ENCODE measurements around the gene ASPSCR1.

Gene ASPSCR1

DNA sequence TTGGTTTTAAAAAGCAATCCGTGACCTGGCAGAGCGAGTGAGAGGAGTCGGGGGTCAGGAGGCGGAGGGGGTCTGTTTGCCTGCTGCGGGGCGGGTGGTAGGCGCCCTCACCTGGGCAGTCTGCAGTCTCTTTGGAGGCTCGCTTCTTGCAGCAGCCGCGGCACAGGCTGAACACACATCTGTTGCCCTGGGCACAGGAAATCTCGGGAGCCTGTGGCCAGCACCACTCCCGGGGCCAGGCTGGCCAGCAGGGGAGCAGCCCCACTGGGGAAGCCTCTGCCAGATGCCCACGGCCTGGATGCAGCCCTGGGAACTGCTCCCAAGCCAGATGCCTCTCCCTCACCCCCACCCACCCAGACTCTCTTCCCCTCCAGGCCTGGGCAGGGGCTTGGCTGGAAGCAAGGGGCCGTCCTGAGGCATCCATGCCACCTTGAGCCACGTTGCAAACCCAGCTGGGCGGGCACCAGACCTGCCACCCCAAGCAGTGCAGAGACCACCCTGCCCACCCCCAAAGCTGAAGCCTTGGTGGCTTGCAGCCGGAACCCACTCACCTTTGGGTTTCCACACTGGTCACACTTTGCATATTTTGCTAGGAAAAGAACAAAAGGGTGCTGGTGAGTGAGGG is 80.9 kb downstream of the ASPSCR1 start:
- no peak for DNase-seq

DNA sequence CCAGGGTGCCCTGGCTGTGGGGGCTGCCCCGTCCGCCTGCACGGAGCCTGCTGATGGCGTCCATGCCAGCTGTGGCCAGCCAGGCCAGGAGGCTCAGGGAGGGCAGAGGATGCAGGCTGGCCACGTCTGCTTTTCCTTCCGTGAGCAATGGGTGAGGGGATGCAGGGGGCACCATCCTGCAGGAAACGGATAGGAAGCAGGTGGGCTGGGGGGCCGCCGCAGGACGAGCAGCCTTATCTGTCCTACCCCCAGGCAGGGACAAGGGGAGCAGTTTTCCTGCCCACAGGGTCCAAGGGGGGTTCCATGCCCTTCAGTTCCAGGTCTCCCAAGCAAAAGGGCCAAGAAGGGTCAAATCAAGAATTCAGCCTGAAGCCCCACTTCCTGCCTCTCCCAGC is 81.4 kb downstream of the ASPSCR1 start:
- DNase-seq, result no peak

DNA sequence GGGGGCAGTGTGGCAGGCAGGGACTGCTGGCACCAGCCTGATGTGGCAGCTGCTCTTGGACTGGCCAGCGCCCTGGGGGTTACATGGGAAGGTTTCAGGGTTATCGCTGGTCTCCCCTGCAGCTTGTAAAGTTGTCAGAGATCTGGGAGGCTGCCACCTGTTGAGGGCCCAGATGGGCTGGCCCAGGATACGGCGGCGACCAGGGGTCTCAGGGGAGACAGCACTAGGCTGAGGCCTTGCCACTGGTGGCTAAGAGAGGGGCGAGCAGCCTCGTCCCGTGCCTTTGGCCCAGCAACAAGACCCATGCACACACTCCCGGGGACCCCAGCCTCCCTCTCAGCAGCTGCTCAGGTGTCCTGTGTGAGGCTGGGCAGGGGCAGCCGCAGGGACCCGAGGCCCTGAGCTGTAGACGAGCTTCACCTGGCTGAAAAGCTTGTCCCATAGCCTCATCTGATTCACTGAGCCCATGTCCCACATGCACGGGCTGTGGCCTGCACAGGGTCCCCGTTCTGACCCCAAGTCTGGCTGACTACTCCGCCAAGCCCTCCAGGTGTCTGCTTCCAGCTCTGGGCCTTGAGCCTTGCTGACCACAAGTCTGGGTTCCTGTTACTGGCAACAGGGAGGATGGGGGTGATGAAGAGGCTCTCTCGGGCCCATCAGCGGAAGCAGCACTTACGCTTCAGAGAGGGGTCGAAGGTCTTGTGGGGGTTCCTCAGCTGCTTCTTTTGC is 82.0 kb downstream of the ASPSCR1 start:
- DNase-seq, result no peak

DNA sequence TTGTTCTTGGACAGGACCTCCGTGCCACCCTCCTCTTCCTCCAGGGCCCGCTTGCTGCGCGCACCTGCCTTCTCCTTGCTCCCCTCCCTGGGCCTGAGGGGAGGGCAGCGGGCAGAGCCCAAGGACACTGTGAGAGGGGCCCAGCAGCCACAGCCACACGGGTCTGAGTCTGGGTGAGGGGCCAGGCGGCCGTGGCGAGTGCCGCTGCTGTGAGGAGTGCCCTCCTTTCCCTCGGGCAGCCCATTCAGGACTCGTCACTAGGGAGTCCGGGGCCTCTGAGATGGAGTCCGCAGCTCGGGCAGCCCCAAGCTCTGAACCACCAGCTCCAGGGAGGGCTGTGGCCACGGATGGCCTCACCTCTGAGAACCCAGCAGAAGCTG is 82.6 kb downstream of the ASPSCR1 start:
- DNase-seq, result no peak

DNA sequence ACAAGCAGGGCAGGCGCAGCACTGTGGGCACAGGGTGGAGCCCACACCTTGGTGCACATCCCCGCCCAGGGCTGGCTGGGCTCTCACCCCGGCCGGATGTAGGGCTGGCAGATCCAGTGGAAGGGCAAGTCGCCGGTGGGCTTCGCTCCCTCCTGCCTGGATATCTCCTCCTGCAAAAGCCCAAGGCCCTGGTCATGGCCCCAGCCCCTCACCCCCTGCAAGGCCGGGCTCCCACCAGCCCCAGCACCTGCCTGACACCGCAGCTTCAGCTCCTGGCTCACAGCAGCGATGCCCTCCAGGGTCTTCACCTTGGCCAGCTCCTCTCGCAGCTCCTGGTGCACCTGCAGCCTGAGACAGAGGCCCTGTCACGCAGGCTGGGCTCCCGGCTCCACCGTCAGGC is 83.2 kb downstream of the ASPSCR1 start:
- DNase-seq, result no peak

DNA sequence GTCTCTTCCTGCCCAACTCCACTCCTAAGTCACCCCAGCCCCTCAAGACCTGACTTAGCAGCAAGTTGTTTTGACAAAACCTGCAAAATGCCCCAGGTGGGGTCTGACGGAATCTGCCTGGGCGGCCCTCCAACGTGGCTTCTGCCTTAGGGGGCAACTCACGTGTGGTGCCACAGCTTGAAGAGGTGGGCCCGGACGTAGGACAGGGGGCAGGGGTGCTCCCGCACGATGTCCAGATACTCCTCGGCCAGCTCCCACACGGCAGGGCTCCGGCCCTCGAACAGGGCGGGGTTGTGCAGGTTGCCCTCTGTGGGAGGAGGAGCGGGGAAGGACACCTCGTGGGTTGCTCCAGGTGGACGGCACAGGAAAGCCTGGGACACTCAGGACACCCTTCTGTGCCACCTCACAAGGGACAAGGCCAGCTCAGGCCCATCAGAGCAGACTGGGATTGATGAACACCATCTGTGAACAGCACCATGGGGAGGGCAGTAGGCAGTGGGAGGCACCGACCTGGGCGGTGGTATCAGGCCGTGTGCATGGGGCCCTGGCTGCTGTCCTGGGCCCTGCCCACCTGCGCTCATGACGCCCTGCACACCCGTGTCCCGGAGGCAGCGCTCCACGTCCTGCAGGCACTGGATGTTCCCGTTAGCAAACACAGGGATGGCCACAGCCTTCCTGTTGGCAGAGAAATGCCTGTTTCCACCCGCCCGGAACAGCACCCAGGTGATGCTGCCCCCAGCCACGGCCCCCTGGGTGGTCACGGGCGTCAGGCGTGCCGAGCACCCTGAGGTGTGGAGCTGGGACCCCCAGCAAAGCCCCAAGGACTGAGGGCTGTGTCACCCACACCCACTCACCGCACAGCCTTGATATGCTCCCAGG is 83.9 kb downstream of the ASPSCR1 start:
- no peak for DNase-seq

DNA sequence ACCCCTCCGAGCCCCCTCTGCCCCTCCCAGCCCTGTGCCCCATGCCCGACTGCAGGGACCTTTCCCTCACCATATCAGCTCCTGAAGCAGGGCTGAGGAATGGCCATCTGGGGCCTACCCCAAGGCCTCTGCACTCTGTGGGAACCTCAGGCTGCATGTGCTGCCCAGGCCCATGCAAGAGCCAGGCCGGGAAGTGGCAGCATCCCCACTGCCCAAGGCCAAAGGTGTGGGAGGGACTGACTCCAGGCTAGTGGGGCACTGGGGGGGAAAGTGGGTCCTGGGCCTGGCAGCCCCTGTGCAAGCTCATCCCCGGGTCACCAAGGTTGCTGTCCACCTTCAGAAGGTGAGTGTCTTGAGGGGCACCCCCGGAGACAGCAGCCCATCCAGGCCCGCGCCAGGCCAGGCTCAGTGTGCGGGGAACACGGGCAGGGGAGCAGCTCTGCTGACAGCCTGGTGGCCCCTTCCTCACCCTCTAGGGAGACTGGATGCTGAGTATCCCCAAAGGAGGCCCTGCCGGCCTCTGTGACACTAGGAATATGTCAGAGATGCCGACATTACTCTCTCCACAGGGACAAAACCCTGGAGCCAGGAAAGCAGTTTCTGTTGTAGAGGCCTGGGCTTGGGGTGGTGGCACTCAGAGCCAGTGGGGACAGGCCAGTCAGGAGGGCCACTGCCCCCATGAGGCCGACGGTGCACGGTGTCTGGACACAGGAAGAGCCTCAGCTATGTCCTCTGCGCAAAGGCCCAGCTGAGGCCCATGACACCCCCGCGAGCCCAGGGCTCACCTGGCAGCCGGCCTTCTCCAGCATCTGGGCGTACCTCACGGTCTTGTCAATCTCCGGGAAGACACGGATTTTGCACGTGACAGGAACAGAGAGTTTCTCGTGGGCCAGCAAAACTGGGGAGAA is 84.9 kb downstream of the ASPSCR1 start:
- DNase-seq, result no peak

DNA sequence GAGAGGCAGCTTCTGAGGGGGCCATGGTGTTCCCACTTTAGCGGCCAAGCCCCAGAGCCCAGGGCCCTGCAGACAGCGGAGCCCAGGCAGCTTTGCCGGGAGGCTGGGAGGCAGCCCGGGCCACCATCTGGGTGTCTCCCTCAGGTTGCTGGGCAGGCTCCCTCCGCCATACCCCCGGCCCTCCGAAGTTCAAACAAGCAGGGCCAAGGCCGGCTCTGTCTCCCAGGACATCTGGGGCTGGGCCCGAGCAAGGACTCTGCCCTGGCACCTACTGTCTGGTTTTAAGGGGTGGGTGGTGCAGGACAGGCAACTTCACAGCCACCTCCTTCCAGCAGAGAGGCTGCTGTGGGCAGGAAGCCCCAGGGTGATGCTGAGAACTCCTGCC is 85.5 kb downstream of the ASPSCR1 start:
- no peak for DNase-seq

DNA sequence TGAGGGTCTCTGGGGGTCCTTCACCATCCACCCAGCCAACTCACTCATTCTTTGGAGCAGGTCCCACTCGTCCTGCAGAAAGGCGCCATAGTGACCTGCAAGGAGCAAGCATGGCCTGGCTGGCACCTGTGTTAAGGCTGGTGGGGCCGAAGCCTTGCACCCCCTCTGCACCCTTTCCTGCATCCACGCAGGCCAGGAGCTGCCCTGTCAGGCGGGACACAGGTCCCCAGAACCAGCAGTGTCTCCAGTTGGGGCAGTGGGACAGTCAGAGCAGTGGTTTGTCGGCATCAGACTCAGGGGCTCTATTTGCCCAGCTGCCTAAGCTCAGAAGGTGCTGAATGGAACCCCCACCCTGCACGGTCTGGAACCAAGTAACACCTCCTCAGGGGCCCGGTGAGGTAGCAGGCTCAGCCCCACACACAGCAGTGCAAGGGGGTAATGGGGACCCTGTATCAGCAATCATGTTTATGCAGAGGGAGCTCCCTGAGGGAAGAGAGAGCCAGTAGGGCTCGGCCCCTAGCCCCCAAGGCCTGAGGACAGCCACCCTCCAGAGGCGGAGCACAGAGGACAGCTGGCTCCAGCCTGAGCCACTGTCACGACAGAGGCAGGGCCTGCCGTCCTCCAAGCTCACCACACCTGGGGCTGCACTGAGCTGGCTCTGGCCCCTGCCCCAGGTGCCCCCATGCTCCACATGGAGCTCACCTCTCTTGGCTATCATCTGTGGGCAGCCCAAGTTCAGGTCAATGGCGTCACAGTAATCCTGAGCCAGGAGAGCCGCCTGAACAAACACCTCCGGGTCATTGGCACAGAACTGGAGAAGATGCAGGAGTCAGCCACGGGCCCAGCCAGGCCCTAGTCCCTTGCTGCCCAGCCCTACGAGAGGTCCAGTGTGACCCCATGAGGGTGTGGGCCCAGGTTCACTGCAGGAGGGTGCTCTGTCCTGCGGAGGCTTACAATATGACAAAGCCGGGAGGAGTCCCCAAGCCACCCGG is 86.3 kb downstream of the ASPSCR1 start:
- no peak for DNase-seq

DNA sequence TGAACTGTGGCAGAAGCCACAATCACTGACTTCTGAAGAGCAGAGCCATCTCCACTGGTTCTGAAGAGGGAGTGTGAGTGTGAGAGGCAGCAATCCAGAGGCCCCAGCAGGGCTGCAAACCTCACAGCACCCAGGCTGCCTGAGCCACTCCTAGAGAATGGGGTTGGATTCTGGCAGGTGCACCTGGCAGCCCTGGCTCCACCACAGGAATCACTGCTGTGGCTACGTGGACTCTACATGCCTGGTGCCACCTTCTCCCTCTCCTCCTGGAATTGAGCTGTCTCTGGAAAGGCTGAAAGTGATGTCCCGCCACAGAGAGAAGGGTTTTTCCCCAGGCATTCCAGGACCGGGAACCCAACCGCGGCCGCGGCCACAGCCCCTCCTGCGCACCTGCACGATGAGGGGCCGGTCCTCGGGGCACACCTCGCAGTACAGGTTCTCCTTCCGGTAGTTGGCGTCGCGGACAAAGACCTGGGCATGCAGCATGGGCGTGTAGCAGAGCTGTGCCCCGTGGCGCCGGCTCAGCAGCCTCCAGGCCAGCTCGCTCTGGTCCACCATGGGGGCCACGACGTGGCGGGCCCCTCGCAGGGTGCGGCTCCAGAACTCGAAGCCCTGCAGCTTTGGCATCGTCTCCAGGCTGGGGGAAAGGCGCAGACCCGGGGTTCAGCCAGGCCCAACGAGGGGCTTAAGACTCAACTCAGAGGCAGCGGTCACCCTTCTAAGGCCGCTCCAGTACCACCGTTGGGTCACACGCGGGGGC is 87.2 kb downstream of the ASPSCR1 start:
- no peak for DNase-seq

DNA sequence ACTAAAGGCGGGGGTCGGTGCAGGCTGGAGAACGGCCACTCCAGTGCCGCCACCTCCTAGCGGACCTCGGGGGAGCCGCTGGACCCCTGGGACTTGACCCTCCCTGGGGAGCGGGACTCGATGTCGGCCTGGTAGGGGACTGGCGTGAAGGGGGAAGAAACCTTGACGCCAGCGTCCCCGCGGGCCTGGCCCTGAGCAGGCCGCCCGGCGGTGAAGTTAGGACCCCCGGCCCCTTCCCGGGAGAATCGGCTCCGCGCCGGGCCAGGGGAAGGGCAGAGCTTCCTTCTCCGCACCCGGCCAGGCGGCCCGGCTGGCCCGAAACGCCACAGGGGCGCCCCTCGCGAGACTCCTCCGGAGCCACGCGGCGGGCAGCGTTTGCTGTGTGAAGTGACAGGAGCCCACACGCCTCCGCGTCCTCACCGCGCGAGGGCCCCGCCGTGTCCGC is 87.8 kb downstream of the ASPSCR1 start:
- DNase-seq, result no peak

DNA sequence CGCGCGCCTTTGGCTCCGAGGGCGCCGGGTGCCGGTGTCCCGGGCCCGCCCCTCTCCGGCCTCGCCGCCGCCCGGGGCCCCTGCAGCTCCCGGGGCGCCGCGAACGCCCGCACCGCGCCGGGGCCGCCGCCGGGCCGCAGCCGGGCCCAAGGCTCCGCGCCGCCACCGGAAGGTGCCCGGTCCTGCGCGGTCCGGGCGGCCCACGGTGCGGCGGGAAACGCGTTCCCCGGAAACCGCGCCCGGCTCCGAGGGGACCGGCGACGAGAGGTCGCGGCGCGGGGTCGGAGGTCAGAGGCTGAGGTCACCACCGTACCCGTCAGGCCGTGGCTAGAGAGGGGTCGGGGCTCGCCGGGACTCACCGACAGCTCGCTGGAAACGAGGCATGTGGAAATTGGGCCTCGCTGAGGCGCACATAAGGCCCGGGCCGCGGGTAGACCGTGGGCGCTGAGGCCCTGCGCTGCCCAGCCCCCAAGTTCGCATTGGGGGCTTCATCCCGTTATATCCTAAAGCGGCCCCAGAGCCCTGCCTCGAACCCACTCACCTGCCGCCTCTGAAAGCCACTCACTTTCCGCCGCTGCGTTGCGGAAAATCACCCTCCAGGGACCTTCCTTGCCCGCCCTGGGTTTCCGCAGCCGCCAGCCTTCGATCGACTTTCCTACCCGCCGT is 88.3 kb downstream of the ASPSCR1 start, which contains the start of gene DUS1L:
Gene DUS1L (minus strand): TSS at position 167 of the 666 bp plus-strand sequence. CDS start 745 bp downstream, outside the sequence.
- no peak for DNase-seq

Measured in kidney glomerular epithelial cell (primary cell).